Cardiac muscle cell (in vitro differentiated cells and primary cell): ENCODE measurements around the gene ARHGAP31. TPM values are rescaled to one million over a fixed set of nuclear protein-coding genes. Genes with fewer than 3 reads are reported as not detected.

Experiments
- DNase-seq, 2 donors: peaks; one replicate each; pipeline versions ENCODE4 v3.0.0 to v3.0.0-alpha.2; 2010 to 2017; ENCODE audit warnings: low read depth in 1 of 2, low spot score in 1 of 2
- H3K27ac ChIP-seq: fragments of 200-600 bp; sonication (generic); 2 replicates; pipeline ENCODE4 v1.5.1; 2016
- H3K27me3 ChIP-seq: fragments of 200-600 bp; sonication (generic); 2 replicates; pipeline ENCODE4 v1.6.0; 2016; ENCODE audit warnings: control low read depth
- H3K36me3 ChIP-seq: fragments of 200-600 bp; sonication (generic); 2 replicates; pipeline ENCODE4 v1.5.1; 2016; ENCODE audit warnings: control low read depth
- H3K4me1 ChIP-seq: fragments of 200-600 bp; sonication (generic); 2 replicates; pipeline ENCODE4 v1.8.1; 2017; ENCODE audit warnings: low read depth, mild to moderate bottlenecking, mixed run types
- H3K4me3 ChIP-seq: fragments of 200-600 bp; sonication (generic); 2 replicates; pipeline ENCODE4 v1.5.1; 2016; ENCODE audit warnings: mild to moderate bottlenecking
- H3K9me3 ChIP-seq: fragments of 200-600 bp; sonication (generic); 2 replicates; pipeline ENCODE4 v1.5.1; 2017; ENCODE audit warnings: low read depth, mild to moderate bottlenecking, control low read depth
- polyA plus RNA-seq: library from polyadenylated mRNA; unstranded; fragments of >200 nt; fragmentation: Nextera tagmentation; extraction: Ambion mirVana; gene quantifications from 2 replicates; pipeline ENCODE4 v1.2.1, GENCODE V29; 2016
- total RNA-seq: library from RNA; depleted of rRNA; stranded (reverse); fragments of >200 nt; gene quantifications from 2 replicates; pipeline ENCODE4 v1.2.3, GENCODE V29; 2016
- TF ChIP-seq, protein P1 (sequence below): IDR thresholded peaks from 2 replicates; pipeline ENCODE4 v1.5.1; 2012; ENCODE audit warnings: low read depth, mild to moderate bottlenecking, low read length

ARHGAP31 gene
- total and polyA plus RNA-seq, 2 experiments from 2014 or later: 23.9 to 60.6 TPM

DNA sequence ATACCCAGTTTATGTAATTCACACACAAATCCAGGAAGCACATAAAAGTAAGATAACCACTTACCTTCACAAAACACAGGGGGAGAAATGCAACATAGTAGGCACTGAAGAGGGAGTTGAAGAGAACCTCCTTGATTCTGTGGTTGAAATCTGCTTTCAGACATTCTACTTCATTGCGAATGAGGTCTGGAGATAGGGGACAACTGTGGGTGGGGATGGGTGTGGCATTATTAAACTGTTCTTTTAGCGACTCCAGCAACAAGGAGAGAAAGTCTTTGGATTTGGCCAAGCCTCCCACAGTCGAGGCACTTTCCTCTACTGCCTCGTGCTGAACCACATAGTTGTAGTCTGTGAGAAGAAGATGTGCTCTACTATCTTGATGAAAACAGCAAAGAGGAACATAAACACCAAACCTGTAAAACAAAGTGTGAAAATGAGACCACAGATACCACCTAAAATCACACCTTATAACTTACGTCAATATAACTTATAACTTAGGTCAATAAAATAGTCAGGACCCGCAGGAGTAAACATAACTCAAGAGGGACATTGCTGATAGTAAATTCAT, 143.6 kb downstream of the ARHGAP31 start:
- no peaks in the 10 kb centered on the region for H3K9me3 ChIP-seq
- H3K27ac ChIP-seq: no peak overlapping the region
- H3K36me3 ChIP-seq: peaks cover 43% of the 10 kb centered on the region
- H3K4me3 ChIP-seq: no peak overlapping the region
- DNase-seq: no peak
- H3K27me3 ChIP-seq: no peaks in the 10 kb centered on the region
- TF ChIP-seq, protein P1, sequence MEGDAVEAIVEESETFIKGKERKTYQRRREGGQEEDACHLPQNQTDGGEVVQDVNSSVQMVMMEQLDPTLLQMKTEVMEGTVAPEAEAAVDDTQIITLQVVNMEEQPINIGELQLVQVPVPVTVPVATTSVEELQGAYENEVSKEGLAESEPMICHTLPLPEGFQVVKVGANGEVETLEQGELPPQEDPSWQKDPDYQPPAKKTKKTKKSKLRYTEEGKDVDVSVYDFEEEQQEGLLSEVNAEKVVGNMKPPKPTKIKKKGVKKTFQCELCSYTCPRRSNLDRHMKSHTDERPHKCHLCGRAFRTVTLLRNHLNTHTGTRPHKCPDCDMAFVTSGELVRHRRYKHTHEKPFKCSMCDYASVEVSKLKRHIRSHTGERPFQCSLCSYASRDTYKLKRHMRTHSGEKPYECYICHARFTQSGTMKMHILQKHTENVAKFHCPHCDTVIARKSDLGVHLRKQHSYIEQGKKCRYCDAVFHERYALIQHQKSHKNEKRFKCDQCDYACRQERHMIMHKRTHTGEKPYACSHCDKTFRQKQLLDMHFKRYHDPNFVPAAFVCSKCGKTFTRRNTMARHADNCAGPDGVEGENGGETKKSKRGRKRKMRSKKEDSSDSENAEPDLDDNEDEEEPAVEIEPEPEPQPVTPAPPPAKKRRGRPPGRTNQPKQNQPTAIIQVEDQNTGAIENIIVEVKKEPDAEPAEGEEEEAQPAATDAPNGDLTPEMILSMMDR: no peak
- H3K4me1 ChIP-seq: no peaks in the 10 kb centered on the region

- Histone ChIP-seq H3K27ac (no peak overlapping the region), H3K9me3 (no peaks in the 10 kb centered on the region), H3K36me3 (peaks cover 33% of the 10 kb centered on the region), H3K4me1 (no peaks in the 10 kb centered on the region), H3K27me3 (no peaks in the 10 kb centered on the region), H3K4me3 (no peak overlapping the region)
- TF ChIP-seq, protein P1: no peak
- DNase-seq: no peak
Measured at GRCh38 chr3:119443179-119443578, 149.0 kb downstream of the ARHGAP31 start.

DNA sequence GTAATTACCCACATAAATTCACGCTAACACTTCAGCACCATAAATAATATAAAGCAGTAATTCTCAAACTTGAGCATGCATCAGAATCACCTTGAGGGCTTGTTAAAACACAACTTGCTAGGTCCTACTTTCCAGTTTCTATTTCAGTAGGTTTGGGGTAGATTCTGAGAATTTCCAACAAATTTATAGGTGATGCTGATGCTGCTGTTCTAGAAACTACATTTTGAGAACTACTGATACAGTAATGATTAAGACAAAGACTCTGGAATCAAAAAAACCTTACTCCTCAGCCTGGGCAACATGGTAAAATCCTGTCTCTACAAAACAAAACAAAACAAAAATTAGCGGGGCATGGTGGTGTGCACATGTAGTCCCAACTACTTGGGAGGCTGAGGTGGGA, 150.4 kb downstream of the ARHGAP31 start:
- Histone ChIP-seq H3K4me3 (no peak overlapping the region), H3K9me3 (no peaks in the 10 kb centered on the region), H3K27ac (no peak overlapping the region), H3K36me3 (peaks cover 45% of the 10 kb centered on the region), H3K4me1 (no peaks in the 10 kb centered on the region), H3K27me3 (no peaks in the 10 kb centered on the region)
- TF ChIP-seq, protein P1: no peak
- no peak for DNase-seq

GRCh38 chr3:119453822-119454221, 159.6 kb downstream of the ARHGAP31 start:
- H3K4me3 ChIP-seq: no peak overlapping the region
- H3K27me3 ChIP-seq: no peaks in the 10 kb centered on the region
- TF ChIP-seq, protein P1: no peak
- DNase-seq: no peak
- H3K27ac ChIP-seq: no peak overlapping the region
- H3K9me3 ChIP-seq: no peaks in the 10 kb centered on the region
- H3K4me1 ChIP-seq: no peaks in the 10 kb centered on the region
- H3K36me3 ChIP-seq: peaks cover 75% of the 10 kb centered on the region

DNA sequence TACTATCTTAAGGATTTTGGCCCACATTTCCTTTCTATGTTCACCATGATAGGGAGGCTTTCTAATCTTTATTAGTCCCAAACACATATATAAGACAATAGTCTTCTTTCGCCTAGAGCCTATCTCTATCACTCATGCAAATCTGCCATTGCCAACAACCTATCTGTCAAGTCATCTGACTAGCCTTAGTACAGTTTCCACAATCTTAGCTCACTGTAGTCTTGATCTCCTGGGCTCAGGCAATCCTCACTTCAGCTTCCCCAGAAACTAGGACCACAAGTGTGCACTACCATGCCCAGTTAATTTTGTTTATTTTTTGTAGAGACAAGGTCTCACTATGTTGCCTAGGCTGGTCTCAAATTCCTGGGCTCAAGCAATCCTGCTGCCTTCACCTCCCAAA, 162.3 kb downstream of the ARHGAP31 start:
- Histone ChIP-seq H3K27ac (no peak overlapping the region), H3K27me3 (no peaks in the 10 kb centered on the region), H3K9me3 (no peaks in the 10 kb centered on the region), H3K36me3 (peaks cover 70% of the 10 kb centered on the region), H3K4me1 (no peaks in the 10 kb centered on the region), H3K4me3 (no peak overlapping the region)
- TF ChIP-seq, protein P1: no peak
- no peak for DNase-seq
